GM18498 (cell line): ENCODE results near the gene EZH1.

ENCODE experiments used
- ATAC-seq: cut with Tn5 transposase; IDR thresholded peaks from one replicate; pipeline ENCODE4 v1.9.1; 2021; ENCODE audit warnings: mild to moderate bottlenecking, moderate library complexity; ENCODE audit not compliant: unreplicated experiment

Gene EZH1

DNA sequence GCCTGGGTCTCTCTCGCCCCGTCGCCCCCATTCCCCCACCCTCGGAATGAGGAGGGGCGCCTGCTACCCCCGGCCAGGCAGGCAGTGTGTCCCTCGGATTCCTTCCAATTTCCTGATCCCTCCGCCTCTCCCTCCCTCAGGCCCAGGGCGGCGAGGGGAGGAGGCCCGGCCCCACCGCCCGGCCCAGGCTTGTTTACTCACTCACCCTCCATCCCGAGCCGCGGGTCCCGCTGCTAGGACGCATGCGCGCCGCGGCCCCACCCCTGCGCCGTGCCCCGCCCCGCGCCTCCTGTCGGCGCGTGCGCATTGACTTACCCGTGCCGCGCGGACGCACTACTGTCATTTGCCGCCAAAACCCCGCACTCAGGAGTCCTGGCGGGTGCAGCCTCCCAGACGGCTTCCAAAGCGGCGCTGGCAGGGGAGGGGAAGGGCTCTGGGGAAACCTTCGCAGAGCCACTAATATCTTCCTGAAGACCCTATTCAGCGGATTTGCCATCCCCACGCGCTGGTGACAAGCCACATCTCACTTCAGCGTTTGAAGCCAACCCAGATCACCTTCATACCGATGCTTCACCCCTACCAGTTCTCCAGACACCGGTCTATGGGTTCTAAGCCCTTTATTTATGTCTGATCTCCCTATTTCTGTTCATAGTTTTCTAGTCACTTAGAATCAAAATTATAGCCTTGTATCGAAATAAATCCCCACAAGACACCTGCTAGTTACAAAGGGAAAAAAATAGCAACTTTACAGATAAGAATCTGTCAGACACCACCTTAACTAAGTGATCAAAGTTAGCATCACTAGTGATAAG is at the start of gene EZH1:
Gene EZH1, minus strand, starts transcription at position 235 of the 812 bp plus-strand sequence. CDS start 16,099 bp downstream, outside the sequence.
- ATAC-seq = peak; percentile 89

DNA sequence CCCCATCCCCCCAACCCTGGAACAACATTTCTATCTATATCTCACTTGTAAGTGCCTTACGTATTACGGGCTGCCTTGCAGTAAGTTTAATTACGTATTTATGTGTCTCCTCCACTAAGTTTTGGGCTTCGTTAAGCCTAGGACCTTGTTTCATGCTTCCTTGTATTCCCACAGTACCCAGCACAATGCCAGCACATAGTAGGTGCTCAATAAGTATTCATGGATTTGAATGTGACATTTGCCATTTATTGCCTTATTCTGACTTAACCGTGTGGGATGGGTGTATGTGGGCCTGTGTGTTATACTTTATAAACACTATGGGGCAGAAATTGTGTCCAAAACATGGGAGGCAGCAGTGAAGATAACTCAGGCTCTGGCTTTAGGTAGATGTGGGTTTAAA is 47.7 kb upstream of the EZH1 start:
- no peak for ATAC-seq

DNA sequence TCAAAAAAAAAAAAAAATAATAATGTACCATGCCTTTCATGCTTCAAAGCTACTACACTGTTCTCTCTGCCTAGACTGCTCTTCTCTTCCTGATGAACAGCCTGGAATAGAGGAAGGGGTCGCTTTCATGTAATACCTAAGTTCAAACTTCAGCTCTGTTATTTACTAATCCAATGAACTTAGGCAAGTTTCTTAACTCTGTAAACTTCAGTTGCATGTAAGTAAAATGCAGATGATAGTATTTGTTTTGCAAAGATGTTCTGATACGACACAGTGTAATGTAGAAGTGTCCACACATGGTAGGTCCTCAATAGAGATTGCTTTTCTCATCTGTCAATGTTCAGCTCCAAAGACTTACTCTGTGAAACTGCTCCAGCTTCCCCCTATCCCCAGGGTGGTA is 47.1 kb upstream of the EZH1 start:
- ATAC-seq = no peak

DNA sequence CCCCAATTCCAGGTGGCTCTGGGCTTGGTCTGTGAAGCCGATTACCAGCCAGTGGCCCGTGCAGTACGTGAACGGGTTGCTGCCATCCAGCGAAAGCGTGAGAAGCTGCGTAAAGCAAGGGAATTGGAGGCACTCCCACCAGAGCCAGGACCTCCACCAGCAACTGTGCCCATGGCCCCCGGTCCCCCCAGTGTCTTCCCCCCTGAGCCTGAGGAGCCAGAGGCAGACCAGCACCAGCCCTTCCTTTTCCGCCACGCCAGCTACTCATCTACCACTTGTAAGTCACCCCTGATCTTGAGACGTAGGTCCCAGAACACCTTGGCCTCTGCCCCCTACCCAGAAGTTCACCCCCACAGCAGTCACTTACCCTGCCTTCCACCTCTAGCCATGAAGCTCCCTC is 42.4 kb upstream of the EZH1 start:
- ATAC-seq = no peak

DNA sequence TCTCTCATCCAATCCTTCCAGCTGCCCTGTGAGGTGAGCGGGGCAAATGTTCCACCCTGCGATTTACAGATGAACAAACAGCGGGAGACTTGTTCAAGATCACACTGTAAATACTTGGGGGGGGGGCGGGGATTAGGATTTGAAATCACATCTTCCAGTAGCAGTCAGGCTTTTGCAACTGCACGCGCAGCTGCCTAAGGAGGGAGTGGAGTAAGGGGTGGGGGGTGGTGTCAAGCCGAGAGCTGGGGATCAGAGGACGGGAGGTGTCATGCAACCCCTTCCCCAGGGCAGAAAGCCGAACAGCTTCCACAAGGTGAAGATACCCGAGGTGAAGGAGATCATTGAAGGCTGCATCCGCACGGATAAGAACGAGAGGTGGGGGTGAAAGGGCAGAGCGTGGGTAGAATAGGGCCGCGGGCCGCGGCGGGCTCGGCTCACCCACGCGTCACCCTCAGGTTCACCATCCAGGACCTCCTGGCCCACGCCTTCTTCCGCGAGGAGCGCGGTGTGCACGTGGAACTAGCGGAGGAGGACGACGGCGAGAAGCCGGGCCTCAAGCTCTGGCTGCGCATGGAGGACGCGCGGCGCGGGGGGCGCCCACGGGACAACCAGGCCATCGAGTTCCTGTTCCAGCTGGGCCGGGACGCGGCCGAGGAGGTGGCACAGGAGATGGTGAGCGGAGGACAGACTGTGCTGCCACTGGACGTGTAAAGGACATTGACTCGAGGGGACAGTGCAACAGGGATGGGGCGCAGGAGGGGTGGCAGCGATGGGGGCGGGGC is 40.2 kb upstream of the EZH1 start:
- no peak for ATAC-seq

DNA sequence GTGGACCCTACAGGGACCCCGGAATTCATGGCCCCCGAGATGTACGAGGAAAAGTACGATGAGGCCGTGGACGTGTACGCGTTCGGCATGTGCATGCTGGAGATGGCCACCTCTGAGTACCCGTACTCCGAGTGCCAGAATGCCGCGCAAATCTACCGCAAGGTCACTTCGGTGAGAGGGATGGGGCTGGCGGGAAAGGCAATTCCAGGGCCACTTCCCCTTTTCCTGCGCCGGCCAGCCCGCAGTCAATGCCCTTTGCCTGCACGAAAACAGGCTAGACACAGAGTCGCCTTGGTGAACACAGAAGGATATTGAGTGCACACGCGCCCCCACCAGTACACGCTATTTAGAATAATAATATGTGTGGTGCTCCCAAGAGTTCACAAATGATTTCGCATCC is 39.6 kb upstream of the EZH1 start:
- ATAC-seq = no peak

DNA sequence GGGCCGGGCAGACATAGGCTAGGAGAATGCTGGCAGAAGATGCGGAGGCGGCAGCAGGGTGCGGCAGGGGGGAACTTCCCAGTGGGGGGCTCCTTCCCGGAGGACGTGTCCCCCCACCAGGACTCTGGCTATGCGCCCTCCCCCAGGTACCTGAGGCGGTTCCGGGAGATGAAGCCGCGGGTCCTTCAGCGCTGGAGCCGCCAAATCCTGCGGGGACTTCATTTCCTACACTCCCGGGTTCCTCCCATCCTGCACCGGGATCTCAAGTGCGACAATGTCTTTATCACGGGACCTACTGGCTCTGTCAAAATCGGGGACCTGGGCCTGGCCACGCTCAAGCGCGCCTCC is 38.9 kb upstream of the EZH1 start:
- ATAC-seq = no peak

DNA sequence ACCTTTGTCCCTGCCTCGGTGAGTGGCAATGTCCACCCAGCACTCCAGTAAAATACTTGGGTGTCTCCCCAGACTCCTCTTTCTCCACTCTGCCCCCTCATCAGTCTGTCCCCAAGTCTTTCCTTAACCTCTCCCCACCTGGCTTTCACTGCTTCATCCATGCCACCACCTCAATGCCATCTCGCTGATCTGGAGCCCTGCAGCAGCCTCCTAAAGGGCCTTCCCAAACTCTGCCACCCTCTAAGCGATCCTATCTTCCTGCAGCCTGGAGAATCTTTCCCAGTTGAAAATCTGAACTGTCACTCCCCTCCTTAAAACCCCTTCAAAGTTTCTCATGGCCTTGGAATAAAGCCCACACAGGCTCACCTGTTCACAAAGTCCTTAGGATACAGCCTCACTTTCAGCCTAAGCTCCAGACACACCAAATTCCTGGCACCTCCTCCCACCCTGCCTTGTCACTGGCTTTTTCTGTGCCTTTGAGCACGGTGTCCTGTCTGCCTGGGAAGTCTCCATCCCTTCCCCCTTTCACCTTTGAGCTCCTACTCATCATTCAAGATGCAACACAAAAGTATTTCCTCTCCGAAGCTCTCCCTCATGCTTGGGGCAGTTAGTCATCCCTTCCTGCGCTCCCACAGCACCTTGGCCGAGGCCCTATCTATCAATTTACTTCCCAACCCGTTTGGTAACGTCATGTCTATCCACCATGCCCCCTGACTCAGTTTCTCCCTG is 38.4 kb upstream of the EZH1 start:
- ATAC-seq = no peak

DNA sequence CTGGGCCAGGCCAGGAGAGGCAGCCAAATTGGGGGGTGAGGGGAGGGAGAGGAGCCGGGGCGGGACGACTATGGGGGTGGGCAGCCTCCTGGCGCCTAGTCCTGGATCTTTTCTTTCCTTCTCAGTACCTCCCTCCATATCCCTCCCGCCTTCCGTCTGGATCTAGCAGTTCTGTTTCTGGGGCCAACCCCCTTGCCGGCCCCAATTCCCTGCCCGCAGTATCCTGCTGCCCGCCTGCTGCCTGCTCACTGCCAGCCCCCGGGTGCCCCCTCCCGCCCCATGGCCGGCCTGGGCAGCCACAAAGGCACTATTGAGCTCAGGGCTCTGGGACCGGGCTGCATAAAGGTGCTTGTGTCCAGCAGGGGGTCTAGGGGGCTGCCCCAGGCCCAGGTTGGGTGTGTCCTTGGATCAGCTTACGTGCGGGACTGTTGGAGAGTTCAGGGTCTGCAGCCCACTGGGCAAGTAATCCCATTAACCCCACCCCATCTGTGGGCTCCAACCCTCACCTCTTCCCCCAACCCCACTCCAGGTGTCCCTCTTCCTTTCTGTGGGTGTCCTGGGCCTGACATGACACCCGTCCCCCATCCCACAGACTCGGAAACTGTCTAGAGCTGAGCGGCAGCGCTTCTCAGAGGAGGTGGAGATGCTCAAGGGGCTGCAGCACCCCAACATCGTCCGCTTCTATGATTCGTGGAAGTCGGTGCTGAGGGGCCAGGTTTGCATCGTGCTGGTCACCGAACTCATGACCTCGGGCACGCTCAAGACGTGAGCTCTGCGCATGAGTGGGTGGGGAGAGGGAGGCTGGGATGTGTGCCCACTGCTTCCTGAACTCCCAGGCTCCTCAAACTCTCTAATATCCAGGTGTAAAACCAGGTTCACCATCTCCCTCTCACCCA is 37.6 kb upstream of the EZH1 start:
- no peak for ATAC-seq

DNA sequence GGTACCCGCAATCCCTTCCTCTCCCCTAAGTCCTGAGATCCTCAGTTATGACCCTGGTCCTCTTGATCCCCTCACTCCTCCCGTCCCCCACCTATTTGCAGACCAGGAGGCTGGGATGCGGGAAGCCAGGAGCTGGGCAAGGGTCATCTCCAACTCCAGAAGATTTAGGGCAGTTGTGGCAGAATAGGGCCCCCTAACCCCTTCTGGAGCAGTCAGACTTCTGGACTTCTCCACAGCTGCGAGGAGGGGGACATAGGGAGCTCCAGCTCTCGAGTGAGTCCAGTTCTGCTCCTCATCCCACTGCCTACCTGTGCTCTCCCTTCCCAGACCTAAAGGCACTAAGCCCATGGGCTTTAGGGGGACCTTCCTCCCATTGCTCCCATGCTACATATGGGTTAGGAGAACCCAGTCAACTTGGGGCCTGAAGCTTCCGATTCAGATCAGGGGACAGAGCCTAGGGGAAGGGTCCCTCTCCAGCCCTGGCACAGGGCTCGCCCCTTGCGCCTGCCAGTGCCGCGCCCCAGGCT is 36.9 kb upstream of the EZH1 start:
- no peak for ATAC-seq

DNA sequence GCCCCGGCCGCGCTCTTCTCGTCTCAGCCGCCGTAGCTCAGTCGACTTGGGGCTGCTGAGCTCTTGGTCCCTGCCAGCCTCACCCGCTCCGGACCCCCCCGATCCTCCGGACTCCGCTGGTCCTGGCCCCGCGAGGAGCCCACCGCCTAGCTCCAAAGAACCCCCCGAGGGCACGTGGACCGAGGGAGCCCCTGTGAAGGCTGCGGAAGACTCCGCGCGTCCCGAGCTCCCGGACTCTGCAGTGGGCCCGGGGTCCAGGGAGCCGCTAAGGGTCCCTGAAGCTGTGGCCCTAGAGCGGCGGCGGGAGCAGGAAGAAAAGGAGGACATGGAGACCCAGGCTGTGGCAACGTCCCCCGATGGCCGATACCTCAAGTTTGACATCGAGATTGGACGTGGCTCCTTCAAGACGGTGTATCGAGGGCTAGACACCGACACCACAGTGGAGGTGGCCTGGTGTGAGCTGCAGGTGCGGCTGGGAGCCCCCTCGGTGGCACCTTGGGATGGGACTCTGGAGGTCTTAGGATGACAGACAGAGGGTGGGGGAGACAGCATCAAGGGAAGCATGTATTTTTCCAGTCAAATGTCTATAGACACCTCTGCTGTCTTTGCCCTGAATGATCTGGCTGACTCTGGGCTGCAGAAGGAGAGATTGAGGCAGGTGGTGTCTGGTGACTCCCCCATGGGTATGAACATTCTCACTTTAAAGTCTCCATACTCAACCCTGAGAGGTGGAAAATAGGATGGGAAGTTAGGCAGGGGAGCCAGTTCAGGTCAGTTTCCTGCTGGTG is 36.2 kb upstream of the EZH1 start:
- ATAC-seq = no peak

DNA sequence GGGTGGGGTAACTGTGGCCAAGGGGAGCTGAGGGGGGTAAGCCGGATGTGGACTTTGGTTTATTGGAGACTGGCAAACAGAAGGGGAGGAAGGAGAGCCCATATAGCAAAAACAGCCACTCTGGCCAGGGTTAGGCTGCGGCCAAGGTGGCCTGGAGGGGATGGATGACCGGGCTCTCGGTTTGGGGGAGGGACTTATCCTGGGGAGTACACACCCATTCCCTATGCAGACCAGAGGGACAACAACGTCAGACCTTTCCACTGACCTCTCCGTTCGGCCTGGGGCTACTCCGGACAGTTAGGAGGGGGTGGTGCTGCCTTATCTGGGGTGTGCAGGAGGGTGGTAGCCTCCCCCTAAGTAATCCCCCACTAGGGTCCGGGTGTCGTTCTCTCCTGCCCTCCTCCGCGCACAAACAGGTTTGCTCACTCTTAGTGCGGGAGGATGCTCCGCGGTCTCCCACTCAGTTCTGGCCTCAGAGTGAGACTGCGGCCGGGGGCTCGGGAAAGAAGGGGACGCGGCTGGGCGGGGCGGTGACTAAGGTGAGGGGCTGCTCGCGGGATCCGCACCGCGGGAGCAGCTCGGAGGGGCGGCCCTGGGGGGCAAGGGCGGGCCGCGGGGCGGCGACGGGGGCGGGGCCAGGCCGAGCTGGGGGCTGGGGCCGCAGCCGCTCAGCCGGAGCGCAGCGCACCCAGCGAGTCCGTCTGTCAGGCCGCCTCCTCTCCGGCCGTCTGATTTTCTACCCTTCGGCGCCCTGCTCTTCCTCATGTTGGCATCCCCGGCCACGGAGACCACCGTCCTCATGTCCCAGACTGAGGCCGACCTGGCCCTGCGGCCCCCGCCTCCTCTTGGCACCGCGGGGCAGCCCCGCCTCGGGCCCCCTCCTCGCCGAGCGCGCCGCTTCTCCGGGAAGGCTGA is 35.4 kb upstream of the EZH1 start, which contains the start of gene WNK4:
Gene WNK4, plus strand, starts transcription at position 675 of the 915 bp plus-strand sequence. Its CDS starts 89 bp downstream, at position 764.
- ATAC-seq = no peak

DNA sequence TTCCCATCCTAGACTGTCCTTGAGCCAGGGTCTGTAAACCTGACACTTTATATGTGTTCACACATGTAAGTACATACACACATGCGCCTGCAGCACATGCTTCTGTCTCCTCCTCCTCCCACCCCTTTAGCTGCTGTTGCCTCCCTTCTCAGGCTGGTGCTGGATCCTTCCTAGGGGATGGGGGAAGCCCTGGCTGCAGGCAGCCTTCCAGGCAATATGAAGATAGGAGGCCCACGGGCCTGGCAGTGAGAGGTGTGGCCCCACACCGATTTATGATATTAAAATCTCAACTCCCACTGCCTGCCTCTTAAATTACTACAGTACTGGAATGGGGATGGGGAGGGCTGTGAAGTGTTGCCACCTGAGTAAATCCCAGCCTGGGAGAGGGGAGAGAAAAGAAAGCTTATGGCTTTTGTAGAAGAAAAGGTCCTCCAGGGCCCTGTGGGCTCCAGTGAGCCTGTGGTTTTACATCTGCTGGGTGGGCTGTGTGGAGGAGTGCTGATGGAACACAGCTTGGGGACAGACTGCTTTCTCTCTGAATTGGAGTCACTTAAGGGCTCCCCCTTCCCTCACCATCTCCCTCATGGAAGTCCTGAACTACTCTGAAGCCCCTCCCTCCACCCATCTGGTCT is 34.6 kb upstream of the EZH1 start:
- no peak for ATAC-seq

DNA sequence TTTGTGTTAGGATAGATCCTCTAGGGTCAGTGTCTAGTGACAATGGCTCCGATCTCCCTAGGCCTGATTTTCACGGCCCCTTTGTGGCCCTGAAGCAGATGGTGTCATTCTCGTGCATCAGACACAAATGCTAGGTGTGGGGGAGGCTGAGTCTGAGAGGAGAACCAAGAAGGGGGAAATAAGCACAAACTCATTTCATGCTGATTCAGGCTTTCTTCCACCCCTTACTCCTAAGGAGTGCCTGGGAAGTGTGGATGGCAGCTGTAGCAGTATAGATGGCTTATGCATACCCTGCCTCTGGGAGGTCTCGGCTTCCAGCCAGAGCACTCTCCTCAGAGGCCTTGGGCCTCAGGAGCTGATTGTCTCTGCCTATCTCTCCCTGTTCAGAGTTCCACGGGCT is 33.7 kb upstream of the EZH1 start:
- ATAC-seq = no peak

DNA sequence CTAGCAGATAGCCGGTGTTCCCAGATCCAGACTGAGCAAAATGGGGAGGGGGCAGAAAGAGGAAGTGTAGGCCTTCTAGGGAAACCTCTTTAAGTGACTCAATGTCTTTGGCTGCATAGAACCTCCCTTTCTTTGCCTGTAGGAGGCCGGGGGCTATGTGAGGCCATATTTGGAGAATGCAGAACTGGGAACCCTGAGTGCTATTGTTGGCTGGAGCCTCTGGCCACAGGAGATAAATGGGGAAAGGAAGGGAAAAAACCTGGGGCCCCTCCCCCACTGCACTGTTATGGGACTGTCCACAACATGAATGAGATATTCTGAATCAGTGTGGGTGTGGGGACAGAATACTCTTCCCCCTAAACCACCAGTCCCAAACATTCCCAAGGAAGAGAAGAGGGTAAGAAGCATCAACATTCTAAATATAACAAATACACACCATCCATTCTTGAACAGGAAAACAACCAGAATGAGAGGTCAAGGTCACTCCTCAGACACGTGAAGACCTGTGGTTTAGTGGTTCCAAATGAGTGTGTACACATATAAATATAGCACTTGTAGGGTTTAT is 30.8 kb upstream of the EZH1 start:
- no peak for ATAC-seq

DNA sequence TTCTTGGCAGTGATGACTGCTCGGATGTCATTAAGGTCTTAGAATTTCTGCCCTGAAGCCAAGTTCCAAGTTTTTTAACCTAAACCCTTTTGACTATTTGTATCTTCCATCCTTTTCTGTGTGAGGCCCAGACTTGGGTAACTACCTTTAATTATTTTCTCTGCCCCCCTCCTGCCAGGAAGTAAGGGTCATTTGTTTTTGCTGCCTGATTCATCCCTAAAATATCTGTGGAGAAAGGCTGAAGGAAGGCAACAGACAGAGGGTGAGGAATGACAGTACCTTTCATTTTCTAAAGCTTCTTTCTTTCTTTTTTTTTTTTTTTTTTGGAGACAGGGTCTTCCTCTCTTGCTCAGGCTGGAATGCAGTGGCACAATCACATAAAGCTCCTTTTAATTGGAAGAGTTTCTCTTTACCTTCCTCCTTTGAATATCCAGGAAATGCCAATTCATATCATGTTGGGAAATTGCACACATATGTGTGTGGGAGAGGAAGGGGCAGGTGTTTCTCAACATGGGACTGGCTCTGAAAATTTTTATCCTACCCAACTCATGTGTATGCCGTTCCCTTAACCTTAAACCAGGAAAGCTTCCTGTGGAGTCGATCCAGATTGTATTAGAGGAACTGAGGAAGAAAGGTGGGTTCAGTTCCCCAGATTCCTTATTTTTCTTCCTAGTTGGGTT is 29.4 kb upstream of the EZH1 start:
- ATAC-seq = no peak
